ENCODE data around the gene MLLT1.

MLLT1 gene

DNA sequence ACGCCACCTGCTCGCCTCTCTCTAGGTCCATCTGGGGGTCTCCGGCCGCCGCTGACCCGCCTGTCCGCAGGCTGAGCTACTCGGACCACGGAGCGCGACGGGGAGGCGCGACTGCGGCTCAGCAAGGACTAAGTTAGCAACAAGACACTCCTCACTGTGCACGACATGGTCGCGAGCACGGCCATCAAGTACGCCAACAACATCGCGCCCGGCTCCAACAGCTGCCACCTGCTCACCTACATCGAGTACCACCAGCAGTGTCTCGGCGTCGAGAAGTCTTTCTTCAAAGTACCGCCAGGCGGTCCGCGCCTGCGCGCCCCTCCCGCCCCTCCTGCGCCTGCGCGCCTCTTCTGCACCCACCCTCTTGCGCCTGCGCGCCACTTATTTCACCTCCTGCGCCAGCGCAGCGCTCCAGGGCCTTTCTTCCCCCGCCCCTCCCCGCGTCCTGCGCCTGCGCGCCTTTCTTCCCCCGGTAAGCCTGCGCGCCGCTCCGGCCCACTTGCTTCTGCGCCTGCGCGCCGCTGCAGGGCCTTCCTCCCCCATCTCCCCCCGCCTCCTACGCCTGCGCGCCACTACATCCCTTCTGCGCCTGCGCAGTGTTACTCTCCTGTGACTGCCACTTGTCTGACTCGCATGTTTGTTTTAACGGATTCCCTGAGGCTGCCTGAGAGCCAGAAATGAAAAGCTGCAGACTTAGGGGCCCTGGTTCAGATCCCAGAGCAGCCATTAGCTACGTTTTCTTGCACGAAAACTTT is 80.4 kb downstream of the MLLT1 start:
- H3K4me3 ChIP-seq (ENCODE audit: low read depth, low read length) = peak overlapping the region; percentile 79
- peak; percentile 100 for DNase-seq (ENCODE audit: low read depth)
- TF ChIP-seq, protein P1, sequence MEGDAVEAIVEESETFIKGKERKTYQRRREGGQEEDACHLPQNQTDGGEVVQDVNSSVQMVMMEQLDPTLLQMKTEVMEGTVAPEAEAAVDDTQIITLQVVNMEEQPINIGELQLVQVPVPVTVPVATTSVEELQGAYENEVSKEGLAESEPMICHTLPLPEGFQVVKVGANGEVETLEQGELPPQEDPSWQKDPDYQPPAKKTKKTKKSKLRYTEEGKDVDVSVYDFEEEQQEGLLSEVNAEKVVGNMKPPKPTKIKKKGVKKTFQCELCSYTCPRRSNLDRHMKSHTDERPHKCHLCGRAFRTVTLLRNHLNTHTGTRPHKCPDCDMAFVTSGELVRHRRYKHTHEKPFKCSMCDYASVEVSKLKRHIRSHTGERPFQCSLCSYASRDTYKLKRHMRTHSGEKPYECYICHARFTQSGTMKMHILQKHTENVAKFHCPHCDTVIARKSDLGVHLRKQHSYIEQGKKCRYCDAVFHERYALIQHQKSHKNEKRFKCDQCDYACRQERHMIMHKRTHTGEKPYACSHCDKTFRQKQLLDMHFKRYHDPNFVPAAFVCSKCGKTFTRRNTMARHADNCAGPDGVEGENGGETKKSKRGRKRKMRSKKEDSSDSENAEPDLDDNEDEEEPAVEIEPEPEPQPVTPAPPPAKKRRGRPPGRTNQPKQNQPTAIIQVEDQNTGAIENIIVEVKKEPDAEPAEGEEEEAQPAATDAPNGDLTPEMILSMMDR (IDR thresholded peaks at IDR 0.05; ENCODE audit: insufficient read depth, low read depth, low read length, missing control alignments) = peak; percentile 33

DNA sequence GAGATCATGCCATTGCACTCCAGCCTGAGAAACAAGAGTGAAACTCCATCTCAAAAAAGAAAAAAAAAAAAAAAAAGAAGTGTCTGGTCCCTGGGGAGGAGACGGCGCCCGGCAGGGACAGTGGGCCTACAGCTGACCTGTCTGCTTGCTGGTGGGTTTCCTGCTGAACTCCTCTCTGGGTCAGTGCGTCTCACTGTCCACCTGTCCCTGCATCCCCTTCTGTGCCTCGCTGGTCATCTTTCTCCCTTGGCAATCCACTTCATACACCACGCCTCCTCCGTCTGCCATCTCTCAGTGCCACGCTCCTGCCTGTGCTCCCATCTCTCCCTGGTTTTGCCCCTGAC is 80.9 kb downstream of the MLLT1 start:
- TF ChIP-seq, protein P1 (IDR thresholded peaks at IDR 0.05; ENCODE audit: insufficient read depth, low read depth, low read length, missing control alignments) = no peak
- peak; percentile 57 for DNase-seq (ENCODE audit: low read depth)

DNA sequence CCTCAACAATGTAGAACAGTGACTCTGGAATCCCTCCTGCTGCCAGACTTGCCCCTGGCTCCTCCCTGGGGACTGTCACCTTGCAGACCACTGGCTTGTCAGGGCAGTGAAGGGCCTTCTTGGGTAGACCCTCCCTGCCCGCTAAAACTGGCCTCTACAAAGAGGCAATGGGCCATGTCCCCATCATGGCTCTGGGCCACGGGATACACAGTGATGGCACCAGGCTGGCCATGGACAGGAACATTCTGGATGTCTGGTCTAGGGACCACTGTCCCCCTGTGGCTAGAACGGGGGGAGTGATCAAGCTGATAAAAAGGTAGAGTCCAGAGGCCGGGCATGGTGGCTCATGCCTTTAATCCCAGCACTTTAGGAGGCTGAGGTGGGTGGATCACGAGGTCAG is 83.4 kb downstream of the MLLT1 start:
- H3K4me3 ChIP-seq (ENCODE audit: low read depth, low read length) = no peak overlapping the region
- DNase-seq (ENCODE audit: low read depth) = no peak
- TF ChIP-seq, protein P1 (IDR thresholded peaks at IDR 0.05; ENCODE audit: insufficient read depth, low read depth, low read length, missing control alignments) = no peak

More for the DNA sequence above, 80.9 kb downstream of the MLLT1 start:
- peak overlapping the region; percentile 79 for H3K4me3 ChIP-seq (ENCODE audit: low read depth, low read length)

DNA sequence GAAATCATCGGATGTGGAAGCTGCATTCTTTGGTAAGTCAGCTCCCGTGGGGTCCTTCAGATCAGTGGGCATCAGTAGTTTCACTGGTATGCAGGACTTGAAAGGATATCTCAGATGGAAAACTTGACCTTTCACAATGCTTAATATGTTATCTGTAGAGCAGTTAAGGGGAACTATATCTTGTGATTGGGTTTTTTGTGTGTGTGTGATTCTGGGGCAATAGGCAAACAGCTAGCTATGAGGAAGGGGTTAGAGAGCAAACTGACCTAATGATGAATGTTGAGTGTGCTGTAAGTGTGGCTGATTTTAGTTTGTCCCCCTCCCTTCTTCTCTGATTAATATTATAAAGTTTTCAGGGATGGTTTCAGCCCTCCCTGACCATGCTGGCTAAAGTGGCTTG is 91.0 kb downstream of the MLLT1 start:
- TF ChIP-seq, protein P1 (IDR thresholded peaks at IDR 0.05; ENCODE audit: insufficient read depth, low read depth, low read length, missing control alignments) = no peak
- no peak overlapping the region for H3K4me3 ChIP-seq (ENCODE audit: low read depth, low read length)
- DNase-seq (ENCODE audit: low read depth) = no peak

DNA sequence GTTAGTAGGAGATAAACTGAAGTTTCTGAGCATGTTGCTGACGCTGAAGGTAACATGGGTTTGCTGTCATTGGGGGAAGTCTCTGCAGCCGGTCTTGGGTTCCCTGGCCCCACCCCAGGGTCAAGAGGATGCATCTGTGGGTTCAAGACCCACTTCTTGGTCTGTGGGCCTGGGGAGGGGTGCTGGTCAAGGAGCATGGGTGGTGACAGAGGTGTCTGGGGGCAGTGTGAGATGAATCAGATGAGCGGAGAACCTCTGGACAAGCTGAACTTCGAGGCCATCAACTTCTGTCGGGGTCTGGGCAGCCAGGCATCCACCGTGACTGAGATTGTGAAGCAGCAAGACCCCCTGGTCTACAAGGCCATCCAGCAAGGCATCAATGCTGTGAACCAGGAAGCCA is 92.4 kb downstream of the MLLT1 start:
- DNase-seq (ENCODE audit: low read depth) = no peak
- no peak overlapping the region for H3K4me3 ChIP-seq (ENCODE audit: low read depth, low read length)
- TF ChIP-seq, protein P1 (IDR thresholded peaks at IDR 0.05; ENCODE audit: insufficient read depth, low read depth, low read length, missing control alignments) = no peak

DNA sequence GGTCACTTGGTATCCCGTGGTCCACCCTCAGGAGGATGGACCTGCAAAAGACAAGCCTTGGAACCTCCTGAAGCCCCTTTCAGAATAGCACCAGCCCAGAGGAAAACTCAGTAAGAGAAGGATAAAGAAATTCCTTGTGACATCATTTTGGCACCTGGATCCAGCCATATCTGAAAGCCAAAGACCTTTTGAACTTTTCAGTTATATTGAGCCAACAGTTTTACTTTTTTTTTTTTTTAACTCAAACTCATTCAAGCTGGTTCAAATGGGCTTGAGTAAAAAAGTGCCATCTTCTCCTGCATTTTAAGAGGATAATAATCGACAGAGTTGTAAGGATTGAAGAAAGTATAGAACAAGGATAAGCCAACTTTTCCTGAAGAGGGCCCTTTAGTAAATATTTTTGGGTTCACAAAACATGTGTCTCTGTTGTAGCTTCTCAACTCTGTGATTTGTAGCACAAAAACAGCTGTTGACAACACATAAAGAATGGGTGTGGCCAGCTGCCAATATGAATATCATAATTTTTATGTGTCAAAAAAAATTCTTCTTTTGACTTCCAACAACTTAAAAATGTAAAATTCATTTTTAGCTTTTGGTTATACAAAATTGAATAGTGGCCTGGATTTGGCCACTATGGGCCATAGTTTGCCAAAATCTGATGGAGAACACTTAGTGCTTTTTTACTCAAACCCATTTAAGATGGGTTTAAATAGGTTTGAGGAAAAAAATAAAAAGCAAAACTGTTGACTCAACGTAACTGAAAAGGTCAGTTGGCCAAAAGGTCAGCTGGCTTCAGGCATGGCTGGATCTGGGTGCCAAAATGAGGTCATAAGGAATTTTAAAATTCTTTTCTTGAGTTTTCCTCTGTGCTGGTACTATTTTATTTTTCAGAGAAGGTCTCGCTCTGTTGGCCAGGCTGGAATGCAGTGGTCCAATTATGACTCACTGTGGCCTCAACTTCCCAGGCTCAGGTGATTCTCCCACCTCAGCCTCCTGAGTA is 93.6 kb downstream of the MLLT1 start:
- TF ChIP-seq, protein P1 (IDR thresholded peaks at IDR 0.05; ENCODE audit: insufficient read depth, low read depth, low read length, missing control alignments) = no peak
- DNase-seq (ENCODE audit: low read depth) = no peak

More for the DNA sequence above, 93.6 kb downstream of the MLLT1 start:
- no peak overlapping the region for H3K4me3 ChIP-seq (ENCODE audit: low read depth, low read length)

All from GM12865 (cell line).